Esophagus muscularis mucosa (tissue), 3 donors: Measurements from ENCODE around the gene RAB14.

Source experiments
- CTCF ChIP-seq, 3 experiments: fragments of 200-600 bp in 2 of 3; fragments of 450-650 bp in 1 of 3; sonication (generic) in 2 of 3; IDR thresholded peaks; one replicate each; pipeline ENCODE4 v1.5.1; 2017 to 2019; ENCODE audit warnings: antibody characterized with exemption in 3 of 3, mild to moderate bottlenecking in 2 of 3, moderate library complexity in 1 of 3
- POLR2A ChIP-seq: fragments of 450-650 bp; IDR thresholded peaks from one replicate; pipeline ENCODE4 v1.6.1; 2017; ENCODE audit warnings: antibody characterized with exemption, moderate library complexity, mild to moderate bottlenecking, low read depth

- no peak for TF ChIP-seq POLR2A
- no peak for TF ChIP-seq CTCF (IDR thresholded peaks at IDR 0.05)
These were observed 21.6 kb downstream of the RAB14 start for GRCh38 chr9:121179930-121180681.
